Measurements from ENCODE around the gene OTX2.
A peak's percentile ranks its signal among the peaks of the same experiment; 100 is the strongest.

Gene OTX2

DNA sequence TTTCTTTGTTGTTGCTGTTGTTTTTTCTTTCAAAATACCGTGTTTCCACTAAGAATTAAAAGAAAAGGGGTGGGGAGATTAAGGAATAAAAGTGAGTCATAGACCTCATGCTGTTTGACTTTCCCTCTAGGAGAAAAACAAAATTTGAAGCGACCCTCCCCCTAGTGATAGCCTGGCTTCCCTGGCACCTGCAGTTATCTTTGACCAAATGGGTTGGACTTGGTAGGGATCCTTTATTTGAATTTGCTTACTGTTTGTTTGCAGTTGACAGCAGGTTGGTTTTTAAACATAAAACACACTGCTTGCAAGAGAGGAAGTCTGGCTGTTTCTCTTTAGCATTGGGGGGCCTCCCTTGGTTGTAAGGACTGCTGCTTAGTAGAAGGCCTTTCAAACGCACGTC lies 14.0 kb downstream of the OTX2 start:
- DNase-seq (ENCODE audit: low spot score): no peak

DNA sequence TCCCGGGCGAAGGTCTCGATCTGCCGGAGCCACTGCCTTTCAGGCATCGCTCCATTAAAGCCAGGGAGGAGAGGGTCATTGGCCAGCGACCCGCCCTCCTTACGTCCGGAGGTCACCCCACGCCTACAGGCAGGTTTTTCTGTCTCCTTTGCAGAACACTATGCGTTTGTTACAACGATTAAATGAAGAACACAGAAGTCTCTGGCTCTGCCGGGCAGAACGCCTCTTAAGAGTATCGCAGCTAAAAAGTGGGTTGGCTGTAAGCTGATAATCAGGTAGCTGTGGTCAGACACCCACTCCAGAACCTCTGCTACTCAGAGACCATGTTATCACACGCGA lies 15.0 kb downstream of the OTX2 start:
- DNase-seq (ENCODE audit: low spot score): no peak

DNA sequence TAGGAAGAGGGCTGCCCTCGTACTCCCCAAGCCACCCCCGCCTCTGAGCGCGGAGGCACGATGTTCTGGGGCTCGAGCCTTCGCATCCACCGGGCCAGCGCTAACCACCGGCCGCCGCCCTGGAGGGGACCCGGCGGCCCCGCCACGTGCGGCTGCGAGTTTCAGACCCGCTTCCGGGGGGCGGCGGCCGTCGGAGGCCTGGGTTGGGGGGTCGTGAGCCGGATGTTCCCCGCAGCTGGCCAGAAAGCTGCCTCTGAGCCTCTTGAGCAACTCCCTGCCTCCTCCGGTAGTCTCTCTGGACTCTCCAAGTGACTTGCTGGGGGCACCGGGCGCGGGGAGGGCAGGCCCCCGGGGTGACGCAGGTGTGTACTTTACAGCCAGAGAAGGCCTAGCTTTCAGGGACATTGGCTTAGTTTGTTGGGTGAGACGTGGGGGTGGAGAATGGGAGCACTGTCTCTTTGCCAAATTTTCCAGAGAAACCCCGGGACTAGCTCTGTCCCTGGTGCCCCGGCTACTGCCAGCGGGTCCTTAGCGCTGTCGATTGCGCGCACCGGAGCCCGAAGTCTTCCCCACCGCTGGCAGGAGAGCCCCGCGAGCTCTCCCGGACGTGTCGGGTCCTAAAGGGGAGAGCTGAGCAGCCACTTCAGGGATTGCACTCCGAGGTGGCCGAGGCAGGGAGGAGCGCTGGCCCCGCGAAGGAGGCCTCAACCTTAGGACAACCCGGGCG lies 15.6 kb downstream of the OTX2 start:
- no peak for DNase-seq (ENCODE audit: low spot score)

DNA sequence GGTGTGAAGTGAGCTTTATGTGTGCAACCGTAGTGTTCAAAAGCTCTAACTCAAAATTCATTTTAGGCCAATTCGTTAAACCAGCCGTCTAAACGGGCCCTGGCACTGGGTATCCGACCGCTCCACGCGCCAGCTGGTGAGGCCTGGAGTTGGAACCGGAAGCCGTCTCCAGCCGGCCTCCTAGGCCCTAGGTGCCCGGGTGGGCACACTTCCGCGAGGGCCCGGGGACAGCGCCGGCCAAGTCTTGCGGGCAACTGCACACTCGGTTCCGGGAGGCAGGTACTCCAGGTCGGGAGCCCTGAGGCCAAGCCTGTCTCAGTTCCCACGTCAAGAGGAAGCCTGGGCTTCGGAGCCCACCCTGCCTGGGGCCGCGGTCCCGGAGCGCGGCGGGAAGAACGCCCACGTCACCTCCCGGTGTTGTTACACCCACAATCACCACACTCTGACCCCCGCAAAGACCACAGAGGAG lies 16.2 kb downstream of the OTX2 start:
- DNase-seq (ENCODE audit: low spot score): no peak

DNA sequence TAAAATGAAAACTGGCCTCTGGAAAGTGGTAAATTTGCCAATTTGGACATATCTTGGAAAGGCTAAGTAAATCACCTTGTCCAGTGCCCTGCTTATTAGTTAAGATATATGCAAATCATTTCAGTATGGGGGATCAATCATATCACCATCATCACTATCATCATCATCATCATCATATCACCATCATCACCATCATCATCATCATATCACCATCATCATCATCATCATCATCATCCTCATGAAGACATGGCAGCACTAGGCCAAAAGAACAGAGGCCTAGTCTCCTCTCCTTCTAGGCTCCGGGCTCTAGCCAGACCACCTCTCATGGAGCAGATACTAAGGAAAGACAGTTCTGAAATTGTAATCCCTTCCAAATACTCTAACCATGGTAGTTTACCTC lies 20.3 kb downstream of the OTX2 start:
- no peak for DNase-seq (ENCODE audit: low spot score)

GRCh38 chr14:56787530-56787929 lies 22.7 kb downstream of the OTX2 start:
- DNase-seq (ENCODE audit: low spot score): peak; percentile 8

DNA sequence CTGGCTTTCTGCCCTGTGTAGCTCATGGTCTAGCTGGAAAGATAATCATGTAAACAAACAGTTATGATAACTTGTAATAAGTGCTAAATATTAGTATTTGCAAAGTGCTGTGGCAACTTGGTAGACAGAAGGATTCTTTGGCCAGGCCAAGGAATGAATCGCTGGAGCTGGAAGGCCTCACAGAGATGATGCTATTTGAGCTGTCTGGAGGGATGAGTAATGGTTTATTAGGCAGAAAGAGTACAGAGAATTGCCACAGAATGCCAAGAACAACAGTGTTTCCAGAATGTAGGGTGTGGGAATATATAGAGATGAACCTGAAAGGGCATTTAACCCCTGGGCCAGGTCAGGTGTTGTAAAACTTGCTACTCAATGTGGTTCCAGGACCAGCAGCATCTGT lies 27.6 kb downstream of the OTX2 start:
- no peak for DNase-seq (ENCODE audit: low spot score)

DNA sequence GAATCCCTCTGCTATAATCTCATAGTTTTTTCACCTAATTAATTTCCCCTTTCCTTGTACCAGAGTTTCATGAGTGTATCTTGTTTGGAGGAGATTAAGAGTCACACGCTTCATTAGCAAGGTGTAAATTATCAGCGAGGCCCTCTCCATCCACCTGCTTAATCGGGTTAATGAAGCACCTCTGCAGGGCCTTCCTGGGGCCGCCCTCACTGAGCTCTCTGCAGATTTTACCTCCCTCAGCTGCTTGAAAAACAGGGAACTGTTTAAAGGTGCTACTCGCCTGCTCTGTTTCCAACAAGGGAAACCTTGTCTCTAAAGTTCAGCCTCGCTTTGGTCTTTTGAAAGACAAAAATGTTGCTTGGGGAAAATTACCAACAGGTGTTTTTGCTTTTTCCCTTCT lies 35.8 kb downstream of the OTX2 start:
- DNase-seq (ENCODE audit: low spot score): no peak

DNA sequence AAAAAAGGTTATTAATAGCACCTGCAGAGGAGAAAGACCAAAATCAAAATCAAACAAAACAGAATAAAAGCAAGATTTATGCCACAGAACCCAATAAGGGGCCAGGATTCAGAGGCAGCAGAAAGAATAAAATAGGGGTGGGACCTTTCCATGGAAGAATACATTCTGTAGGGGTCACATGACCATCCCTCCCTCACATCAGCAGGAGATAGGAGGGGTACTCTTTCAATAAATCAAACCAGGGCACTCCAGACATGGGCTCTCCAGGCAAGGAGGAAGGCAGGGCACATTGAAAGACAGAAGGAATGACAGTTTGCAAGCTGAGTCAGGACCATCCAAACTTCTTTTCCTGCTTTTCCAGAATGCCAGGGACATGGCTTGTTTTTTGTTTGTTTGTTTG lies 39.8 kb downstream of the OTX2 start:
- DNase-seq (ENCODE audit: low spot score): no peak

GRCh38 chr14:56760164-56760914 lies 49.9 kb downstream of the OTX2 start:
- DNase-seq (ENCODE audit: low spot score): no peak

GRCh38 chr14:56759633-56760032 lies 50.6 kb downstream of the OTX2 start:
- DNase-seq (ENCODE audit: low spot score): no peak

DNA sequence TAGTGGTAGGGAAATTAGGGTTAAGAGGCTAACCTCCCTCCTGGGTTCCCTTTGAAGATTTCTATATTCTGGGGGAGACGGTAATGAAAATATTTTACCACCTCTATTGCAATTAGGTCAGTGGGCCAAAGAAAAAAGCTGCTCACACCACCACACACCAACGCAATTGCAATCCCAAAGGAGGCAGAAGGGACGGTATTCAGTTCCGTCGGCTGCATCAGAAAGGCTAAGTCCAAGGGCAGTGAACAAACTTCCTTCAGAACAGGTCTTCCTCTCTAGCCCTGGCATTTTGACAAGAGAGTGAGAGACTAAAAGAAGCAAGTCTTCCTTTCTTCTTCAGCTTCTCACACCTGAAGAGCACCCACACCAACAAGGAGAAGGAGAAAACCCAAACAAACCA lies 51.2 kb downstream of the OTX2 start:
- DNase-seq (ENCODE audit: low spot score): no peak

DNA sequence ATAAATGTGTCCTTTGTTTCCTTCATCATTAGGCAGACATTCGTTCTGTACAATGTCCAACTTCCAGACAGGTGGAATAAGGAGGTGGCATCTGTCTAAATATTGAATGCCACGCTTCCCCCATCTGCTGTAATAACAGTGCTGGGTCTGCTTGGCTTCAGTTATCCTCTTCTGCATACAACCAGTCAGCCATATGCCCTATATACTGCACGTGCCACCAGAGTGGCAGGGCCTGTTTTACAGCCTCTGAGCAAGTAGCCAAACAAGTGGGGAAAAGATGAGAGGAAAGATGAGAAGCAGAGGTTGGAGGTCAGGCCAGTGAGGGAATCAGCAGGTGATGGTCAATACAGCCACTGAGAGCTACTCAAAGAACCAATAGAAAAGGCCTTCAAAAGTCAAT lies 55.4 kb downstream of the OTX2 start:
- no peak for DNase-seq (ENCODE audit: low spot score)

DNA sequence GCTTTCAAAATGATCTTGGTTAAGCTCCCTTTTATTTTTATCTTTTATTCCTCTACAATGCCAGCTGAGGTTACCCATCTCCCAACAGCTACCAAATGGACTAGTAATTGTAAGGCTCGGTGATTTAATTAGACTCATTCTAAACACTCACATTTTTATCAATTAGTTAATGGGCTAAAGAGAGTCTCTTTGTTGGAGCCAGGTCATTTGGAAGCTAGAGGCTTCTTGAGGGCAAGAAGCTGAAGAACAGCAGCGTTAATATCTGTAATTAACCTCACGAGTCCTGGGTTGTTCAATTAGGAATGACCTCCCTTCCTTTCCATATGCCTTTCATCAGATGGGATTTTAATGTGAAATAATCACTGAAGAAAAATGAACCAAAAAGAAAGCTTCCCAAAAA lies 56.9 kb downstream of the OTX2 start:
- no peak for DNase-seq (ENCODE audit: low spot score)

DNA sequence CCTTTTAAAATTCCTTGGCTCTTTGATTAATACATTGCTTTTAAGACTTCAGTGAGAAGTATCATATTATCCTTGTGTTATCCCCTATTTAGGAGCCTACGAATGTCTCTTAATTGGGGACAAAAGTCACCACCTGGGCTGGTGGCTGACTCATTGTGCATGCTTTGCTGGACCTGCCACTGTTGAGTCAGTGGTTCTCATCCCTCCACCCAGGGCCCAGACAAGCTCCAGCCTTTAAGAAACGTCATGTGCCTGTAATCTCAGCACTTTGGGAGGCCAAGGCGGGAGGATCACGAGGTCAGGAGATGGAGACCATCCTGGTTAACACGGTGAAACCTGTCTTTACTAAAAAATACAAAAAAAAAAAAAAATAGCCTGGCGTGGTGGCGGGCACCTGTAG lies 57.9 kb downstream of the OTX2 start:
- no peak for DNase-seq (ENCODE audit: low spot score)

GRCh38 chr14:56751471-56751870 lies 58.8 kb downstream of the OTX2 start:
- DNase-seq (ENCODE audit: low spot score): peak; percentile 7
